ENCODE measurements around the gene B3GALNT2.
A peak's percentile ranks its signal among the peaks of the same experiment; 100 is the strongest.

B3GALNT2 gene

DNA sequence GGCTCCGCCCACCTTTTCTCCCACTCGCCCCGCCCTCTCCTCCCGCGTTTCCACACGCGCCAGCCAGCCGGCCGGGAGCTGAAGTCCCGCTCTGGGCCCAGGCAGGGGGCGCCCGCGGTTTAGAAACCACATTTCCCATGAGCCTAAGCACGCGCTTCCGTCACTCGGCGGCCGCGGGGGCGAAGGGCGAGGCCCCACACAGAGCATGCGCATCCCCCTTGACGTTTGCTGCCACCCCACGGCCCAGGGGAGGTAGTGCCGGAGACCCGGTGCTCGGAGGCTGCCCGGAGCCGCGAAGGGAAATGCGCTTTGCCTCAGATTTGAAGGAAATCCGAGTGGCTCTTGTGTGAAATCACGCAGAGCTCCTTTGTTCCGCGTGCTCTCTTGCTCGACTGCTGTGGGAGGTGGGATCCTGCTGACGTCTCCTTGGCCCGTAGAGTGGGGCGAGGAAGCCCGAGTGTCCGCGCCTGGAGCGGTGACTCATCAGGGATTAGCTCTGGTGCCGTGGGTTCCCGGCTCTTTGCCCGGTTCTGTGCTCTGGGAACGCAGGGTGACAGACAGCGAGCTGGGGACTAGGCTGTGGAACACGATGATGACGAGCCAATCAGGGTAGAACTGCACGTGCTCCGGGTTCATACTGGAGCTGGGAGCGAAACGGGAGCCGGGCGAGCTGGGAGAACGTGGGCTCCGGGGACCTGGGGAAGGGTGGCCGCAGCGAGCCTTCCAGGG is 406 bp upstream of the B3GALNT2 start (continued):
- TF ChIP-seq, protein P1, sequence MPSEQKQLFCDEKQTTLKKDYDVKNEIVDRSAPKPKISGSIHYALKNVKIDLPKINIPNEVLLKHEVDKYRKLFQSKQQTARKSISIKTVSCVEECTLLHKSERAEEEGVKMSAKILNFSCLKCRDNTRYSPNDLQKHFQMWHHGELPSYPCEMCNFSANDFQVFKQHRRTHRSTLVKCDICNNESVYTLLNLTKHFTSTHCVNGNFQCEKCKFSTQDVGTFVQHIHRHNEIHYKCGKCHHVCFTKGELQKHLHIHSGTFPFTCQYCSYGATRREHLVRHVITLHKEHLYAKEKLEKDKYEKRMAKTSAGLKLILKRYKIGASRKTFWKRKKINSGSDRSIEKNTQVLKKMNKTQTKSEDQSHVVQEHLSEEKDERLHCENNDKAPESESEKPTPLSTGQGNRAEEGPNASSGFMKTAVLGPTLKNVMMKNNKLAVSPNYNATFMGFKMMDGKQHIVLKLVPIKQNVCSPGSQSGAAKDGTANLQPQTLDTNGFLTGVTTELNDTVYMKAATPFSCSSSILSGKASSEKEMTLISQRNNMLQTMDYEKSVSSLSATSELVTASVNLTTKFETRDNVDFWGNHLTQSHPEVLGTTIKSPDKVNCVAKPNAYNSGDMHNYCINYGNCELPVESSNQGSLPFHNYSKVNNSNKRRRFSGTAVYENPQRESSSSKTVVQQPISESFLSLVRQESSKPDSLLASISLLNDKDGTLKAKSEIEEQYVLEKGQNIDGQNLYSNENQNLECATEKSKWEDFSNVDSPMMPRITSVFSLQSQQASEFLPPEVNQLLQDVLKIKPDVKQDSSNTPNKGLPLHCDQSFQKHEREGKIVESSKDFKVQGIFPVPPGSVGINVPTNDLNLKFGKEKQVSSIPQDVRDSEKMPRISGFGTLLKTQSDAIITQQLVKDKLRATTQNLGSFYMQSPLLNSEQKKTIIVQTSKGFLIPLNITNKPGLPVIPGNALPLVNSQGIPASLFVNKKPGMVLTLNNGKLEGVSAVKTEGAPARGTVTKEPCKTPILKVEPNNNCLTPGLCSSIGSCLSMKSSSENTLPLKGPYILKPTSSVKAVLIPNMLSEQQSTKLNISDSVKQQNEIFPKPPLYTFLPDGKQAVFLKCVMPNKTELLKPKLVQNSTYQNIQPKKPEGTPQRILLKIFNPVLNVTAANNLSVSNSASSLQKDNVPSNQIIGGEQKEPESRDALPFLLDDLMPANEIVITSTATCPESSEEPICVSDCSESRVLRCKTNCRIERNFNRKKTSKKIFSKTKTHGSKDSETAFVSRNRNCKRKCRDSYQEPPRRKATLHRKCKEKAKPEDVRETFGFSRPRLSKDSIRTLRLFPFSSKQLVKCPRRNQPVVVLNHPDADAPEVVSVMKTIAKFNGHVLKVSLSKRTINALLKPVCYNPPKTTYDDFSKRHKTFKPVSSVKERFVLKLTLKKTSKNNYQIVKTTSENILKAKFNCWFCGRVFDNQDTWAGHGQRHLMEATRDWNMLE (tag by site-specific recombination; conservative IDR thresholded peaks at IDR 0.05; ENCODE audit: low read depth): no peak
- TF ChIP-seq IKZF3 (tag by site-specific recombination; IDR thresholded peaks at IDR 0.05) (peak; percentile 100), KLF16 (tag by site-specific recombination; IDR thresholded peaks at IDR 0.05) (peak; percentile 93), ELK4 (IDR thresholded peaks at IDR 0.05; ENCODE audit: borderline replicate concordance, low read depth, low read length) (no peak), ZNF24 (tag by site-specific recombination; IDR thresholded peaks at IDR 0.05) (peak; percentile 94), ZNF292 (tag by site-specific recombination; IDR thresholded peaks at IDR 0.05; ENCODE audit: borderline replicate concordance, low read depth) (no peak), ZSCAN4 (tag by site-specific recombination; IDR thresholded peaks at IDR 0.05) (no peak; the same call in 1 of the 2 replicates), ZNF639 (tag by site-specific recombination; IDR thresholded peaks at IDR 0.05) (peak; percentile 96), ZNF596 (tag by site-specific recombination; IDR thresholded peaks at IDR 0.05) (no peak), ZNF169 (tag by site-specific recombination; IDR thresholded peaks at IDR 0.05) (no peak), ZNF544 (tag by site-specific recombination; IDR thresholded peaks at IDR 0.05) (no peak), ZBTB20 (tag by site-specific recombination; IDR thresholded peaks at IDR 0.05) (peak; percentile 99; the same call in 1 of the 2 replicates), HOXA7 (CRISPR knock-in tag; IDR thresholded peaks at IDR 0.05; ENCODE audit: borderline replicate concordance) (no peak), ZNF785 (tag by site-specific recombination; IDR thresholded peaks at IDR 0.05) (peak; percentile 99), ZNF23 (tag by site-specific recombination; IDR thresholded peaks at IDR 0.05; ENCODE audit: borderline replicate concordance) (no peak), ZBTB26 (tag by site-specific recombination; optimal IDR thresholded peaks at IDR 0.05) (peak; percentile 100), ZBTB44 (tag by site-specific recombination; IDR thresholded peaks at IDR 0.05) (no peak), ZBTB7A (tag by site-specific recombination; IDR thresholded peaks at IDR 0.05; ENCODE audit: low read depth) (peak; percentile 90), GFI1B (tag by site-specific recombination; IDR thresholded peaks at IDR 0.05) (peak; percentile 64), ZNF223 (tag by site-specific recombination; IDR thresholded peaks at IDR 0.05) (no peak), ZNF654 (tag by site-specific recombination; IDR thresholded peaks at IDR 0.05; ENCODE audit: low read depth) (no peak)
- TF ChIP-seq, protein P2, sequence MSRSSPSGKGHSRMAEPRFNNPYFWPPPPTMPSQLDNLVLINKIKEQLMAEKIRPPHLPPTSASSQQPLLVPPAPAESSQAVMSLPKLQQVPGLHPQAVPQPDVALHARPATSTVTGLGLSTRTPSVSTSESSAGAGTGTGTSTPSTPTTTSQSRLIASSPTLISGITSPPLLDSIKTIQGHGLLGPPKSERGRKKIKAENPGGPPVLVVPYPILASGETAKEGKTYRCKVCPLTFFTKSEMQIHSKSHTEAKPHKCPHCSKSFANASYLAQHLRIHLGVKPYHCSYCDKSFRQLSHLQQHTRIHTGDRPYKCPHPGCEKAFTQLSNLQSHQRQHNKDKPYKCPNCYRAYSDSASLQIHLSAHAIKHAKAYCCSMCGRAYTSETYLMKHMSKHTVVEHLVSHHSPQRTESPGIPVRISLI (tag by site-specific recombination; IDR thresholded peaks at IDR 0.05): no peak
- TF ChIP-seq, protein P3, sequence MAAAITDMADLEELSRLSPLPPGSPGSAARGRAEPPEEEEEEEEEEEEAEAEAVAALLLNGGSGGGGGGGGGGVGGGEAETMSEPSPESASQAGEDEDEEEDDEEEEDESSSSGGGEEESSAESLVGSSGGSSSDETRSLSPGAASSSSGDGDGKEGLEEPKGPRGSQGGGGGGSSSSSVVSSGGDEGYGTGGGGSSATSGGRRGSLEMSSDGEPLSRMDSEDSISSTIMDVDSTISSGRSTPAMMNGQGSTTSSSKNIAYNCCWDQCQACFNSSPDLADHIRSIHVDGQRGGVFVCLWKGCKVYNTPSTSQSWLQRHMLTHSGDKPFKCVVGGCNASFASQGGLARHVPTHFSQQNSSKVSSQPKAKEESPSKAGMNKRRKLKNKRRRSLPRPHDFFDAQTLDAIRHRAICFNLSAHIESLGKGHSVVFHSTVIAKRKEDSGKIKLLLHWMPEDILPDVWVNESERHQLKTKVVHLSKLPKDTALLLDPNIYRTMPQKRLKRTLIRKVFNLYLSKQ (tag by site-specific recombination; IDR thresholded peaks at IDR 0.05; ENCODE audit: borderline replicate concordance): no peak
